WTC11 (cell line): ENCODE results near the gene VWA2.

ENCODE experiments used
- ATF1 ChIP-seq: sonication (generic); formaldehyde crosslinking; IDR thresholded peaks from 2 replicates; pipeline ENCODE4 v1.8.1; 2023; ENCODE audit warnings: mild to moderate bottlenecking, moderate library complexity, missing genetic modification reagents
- CREB1 ChIP-seq: sonication (generic); formaldehyde crosslinking; IDR thresholded peaks from 2 replicates; pipeline ENCODE4 v1.8.0; 2023; ENCODE audit warnings: mild to moderate bottlenecking, missing genetic modification reagents
- NR1H2 ChIP-seq: sonication (generic); formaldehyde crosslinking; IDR thresholded peaks from 2 replicates; pipeline ENCODE4 v1.9.0; 2021; ENCODE audit warnings: mild to moderate bottlenecking, moderate library complexity, missing genetic modification reagents
- RORB ChIP-seq: fragments of 250-450 bp; sonication (Bioruptor Pico); IDR thresholded peaks from 2 replicates; pipeline ENCODE4 v1.9.0; 2021; ENCODE audit warnings: mild to moderate bottlenecking
- ZNF138 ChIP-seq: sonication (generic); formaldehyde crosslinking; conservative IDR thresholded peaks from 2 replicates; pipeline ENCODE4 v1.8.1; 2022; ENCODE audit warnings: mild to moderate bottlenecking, moderate library complexity, missing genetic modification reagents
- TF ChIP-seq, protein P1 (sequence below): fragments of 200-600 bp; IDR thresholded peaks from 2 replicates; pipeline ENCODE4 v1.8.0; 2022; ENCODE audit warnings: antibody characterized with exemption
- TF ChIP-seq, protein P2 (sequence below): sonication (generic); formaldehyde crosslinking; IDR thresholded peaks from 2 replicates; pipeline ENCODE4 v1.8.1; 2023; ENCODE audit warnings: mild to moderate bottlenecking, missing genetic modification reagents
- TF ChIP-seq, protein P3 (sequence below): sonication (generic); formaldehyde crosslinking; IDR thresholded peaks from 2 replicates; pipeline ENCODE4 v1.8.1; 2022; ENCODE audit warnings: mild to moderate bottlenecking, moderate library complexity, missing genetic modification reagents
- TF ChIP-seq, protein P4 (sequence below): fragments of 250-450 bp; sonication (Bioruptor Pico); IDR thresholded peaks from 2 replicates; pipeline ENCODE4 v2.1.2; 2022; ENCODE audit warnings: mild to moderate bottlenecking, moderate library complexity
- TF ChIP-seq, protein P5 (sequence below): sonication (generic); formaldehyde crosslinking; IDR thresholded peaks from 2 replicates; pipeline ENCODE4 v1.8.0; 2022; ENCODE audit warnings: missing genetic modification reagents

DNA sequence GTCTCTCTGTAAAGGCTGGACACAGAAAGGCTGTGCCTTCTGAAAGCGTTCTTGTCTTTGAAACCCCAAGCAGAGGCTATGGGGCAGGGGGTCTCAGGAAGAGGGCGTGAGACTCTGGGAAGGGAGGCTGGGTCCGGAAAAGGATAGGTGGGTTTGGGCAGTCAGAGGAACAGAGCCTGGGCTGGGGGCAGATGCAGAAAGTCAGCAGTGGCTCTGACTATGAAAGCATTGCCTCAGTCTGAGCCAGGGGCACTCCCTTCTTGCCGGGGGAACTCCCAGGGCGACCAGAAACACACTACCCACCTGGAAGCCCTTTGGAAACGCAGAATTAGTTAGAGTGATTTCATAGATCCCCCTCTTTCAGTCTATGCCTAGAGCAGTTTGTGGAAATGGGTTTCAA, 72.0 kb downstream of the VWA2 start:
- TF ChIP-seq, protein P1, sequence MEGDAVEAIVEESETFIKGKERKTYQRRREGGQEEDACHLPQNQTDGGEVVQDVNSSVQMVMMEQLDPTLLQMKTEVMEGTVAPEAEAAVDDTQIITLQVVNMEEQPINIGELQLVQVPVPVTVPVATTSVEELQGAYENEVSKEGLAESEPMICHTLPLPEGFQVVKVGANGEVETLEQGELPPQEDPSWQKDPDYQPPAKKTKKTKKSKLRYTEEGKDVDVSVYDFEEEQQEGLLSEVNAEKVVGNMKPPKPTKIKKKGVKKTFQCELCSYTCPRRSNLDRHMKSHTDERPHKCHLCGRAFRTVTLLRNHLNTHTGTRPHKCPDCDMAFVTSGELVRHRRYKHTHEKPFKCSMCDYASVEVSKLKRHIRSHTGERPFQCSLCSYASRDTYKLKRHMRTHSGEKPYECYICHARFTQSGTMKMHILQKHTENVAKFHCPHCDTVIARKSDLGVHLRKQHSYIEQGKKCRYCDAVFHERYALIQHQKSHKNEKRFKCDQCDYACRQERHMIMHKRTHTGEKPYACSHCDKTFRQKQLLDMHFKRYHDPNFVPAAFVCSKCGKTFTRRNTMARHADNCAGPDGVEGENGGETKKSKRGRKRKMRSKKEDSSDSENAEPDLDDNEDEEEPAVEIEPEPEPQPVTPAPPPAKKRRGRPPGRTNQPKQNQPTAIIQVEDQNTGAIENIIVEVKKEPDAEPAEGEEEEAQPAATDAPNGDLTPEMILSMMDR: no peak
- no peak for TF ChIP-seq RORB (CRISPR knock-in tag)
- TF ChIP-seq ZNF138 (CRISPR knock-in tag): no peak
- TF ChIP-seq, protein P2, sequence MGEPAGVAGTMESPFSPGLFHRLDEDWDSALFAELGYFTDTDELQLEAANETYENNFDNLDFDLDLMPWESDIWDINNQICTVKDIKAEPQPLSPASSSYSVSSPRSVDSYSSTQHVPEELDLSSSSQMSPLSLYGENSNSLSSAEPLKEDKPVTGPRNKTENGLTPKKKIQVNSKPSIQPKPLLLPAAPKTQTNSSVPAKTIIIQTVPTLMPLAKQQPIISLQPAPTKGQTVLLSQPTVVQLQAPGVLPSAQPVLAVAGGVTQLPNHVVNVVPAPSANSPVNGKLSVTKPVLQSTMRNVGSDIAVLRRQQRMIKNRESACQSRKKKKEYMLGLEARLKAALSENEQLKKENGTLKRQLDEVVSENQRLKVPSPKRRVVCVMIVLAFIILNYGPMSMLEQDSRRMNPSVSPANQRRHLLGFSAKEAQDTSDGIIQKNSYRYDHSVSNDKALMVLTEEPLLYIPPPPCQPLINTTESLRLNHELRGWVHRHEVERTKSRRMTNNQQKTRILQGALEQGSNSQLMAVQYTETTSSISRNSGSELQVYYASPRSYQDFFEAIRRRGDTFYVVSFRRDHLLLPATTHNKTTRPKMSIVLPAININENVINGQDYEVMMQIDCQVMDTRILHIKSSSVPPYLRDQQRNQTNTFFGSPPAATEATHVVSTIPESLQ (CRISPR knock-in tag): no peak
- TF ChIP-seq, protein P3, sequence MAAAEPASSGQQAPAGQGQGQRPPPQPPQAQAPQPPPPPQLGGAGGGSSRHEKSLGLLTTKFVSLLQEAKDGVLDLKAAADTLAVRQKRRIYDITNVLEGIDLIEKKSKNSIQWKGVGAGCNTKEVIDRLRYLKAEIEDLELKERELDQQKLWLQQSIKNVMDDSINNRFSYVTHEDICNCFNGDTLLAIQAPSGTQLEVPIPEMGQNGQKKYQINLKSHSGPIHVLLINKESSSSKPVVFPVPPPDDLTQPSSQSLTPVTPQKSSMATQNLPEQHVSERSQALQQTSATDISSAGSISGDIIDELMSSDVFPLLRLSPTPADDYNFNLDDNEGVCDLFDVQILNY (CRISPR knock-in tag): no peak
- TF ChIP-seq, protein P4, sequence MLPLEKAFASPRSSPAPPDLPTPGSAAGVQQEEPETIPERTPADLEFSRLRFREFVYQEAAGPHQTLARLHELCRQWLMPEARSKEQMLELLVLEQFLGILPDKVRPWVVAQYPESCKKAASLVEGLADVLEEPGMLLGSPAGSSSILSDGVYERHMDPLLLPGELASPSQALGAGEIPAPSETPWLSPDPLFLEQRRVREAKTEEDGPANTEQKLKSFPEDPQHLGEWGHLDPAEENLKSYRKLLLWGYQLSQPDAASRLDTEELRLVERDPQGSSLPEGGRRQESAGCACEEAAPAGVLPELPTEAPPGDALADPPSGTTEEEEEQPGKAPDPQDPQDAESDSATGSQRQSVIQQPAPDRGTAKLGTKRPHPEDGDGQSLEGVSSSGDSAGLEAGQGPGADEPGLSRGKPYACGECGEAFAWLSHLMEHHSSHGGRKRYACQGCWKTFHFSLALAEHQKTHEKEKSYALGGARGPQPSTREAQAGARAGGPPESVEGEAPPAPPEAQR (CRISPR knock-in tag): no peak
- TF ChIP-seq, protein P5, sequence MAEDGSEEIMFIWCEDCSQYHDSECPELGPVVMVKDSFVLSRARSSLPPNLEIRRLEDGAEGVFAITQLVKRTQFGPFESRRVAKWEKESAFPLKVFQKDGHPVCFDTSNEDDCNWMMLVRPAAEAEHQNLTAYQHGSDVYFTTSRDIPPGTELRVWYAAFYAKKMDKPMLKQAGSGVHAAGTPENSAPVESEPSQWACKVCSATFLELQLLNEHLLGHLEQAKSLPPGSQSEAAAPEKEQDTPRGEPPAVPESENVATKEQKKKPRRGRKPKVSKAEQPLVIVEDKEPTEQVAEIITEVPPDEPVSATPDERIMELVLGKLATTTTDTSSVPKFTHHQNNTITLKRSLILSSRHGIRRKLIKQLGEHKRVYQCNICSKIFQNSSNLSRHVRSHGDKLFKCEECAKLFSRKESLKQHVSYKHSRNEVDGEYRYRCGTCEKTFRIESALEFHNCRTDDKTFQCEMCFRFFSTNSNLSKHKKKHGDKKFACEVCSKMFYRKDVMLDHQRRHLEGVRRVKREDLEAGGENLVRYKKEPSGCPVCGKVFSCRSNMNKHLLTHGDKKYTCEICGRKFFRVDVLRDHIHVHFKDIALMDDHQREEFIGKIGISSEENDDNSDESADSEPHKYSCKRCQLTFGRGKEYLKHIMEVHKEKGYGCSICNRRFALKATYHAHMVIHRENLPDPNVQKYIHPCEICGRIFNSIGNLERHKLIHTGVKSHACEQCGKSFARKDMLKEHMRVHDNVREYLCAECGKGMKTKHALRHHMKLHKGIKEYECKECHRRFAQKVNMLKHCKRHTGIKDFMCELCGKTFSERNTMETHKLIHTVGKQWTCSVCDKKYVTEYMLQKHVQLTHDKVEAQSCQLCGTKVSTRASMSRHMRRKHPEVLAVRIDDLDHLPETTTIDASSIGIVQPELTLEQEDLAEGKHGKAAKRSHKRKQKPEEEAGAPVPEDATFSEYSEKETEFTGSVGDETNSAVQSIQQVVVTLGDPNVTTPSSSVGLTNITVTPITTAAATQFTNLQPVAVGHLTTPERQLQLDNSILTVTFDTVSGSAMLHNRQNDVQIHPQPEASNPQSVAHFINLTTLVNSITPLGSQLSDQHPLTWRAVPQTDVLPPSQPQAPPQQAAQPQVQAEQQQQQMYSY (CRISPR knock-in tag): no peak
- TF ChIP-seq NR1H2 (CRISPR knock-in tag): no peak
- no peak for TF ChIP-seq ATF1
- no peak for TF ChIP-seq CREB1 (CRISPR knock-in tag)
